Measurements from ENCODE around the gene DOCK9.

DNA sequence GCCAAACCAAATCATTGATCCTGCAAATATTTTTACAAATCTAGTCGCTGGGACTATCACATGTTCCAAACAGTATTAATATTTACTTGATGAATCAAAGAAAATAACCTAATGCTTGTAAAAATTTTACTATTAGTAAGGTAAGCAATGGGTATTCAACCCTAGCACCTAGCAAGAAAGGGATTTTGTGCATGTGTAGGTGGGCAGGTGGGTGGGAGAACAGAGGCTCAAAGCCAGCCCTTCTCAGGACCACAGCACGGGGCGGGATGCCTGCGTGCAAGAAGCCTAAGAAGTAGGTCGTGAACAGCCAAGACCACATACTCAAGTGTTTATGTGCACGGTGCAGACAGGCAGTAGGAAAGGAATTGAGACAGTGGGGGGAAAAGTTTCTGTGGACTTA, 26.6 kb downstream of the DOCK9 start:
- TF ChIP-seq EZH2 (IDR thresholded peaks at IDR 0.05; ENCODE audit: borderline replicate concordance) (no peak), EZH2phosphoT487 (IDR thresholded peaks at IDR 0.05; ENCODE audit: low read depth, severe bottlenecking, unreplicated experiment) (no peak)

Measured in hepatocyte (in vitro differentiated cells).